CD14-positive monocyte (primary cell): Measurements from ENCODE around the gene GLS2. TPM values are rescaled to one million over a fixed set of nuclear protein-coding genes. Genes with fewer than 3 reads are reported as not detected.
A peak's percentile ranks its signal among the peaks of the same experiment; 100 is the strongest.

Experiments
- DNase-seq, 3 donors: peaks; one replicate each; pipeline ENCODE4 v3.0.0-alpha.2; 2011 to 2022
- H2AFZ ChIP-seq: 2 replicates; pipeline ENCODE4 v1.6.0; 2012; ENCODE audit warnings: mild to moderate bottlenecking, low read depth, low read length, inconsistent platforms; ENCODE audit not compliant: insufficient read depth, poor library complexity, severe bottlenecking
- H3K27ac ChIP-seq, 2 donors: 1 replicate in 1 of 2; 2 replicates in 1 of 2; pipeline ENCODE4 v1.5.1; 2012 to 2013; ENCODE audit warnings: low read length in 2 of 2, control low read depth in 1 of 2, inconsistent platforms in 1 of 2, low read depth in 1 of 2, mild to moderate bottlenecking in 1 of 2
- H3K27me3 ChIP-seq, 2 donors: one replicate each; pipeline versions ENCODE4 v1.6.0 to v1.6.1; 2011 to 2013; ENCODE audit warnings: low read length in 2 of 2; ENCODE audit not compliant: control insufficient read depth in 2 of 2, insufficient read depth in 2 of 2
- H3K36me3 ChIP-seq, 2 donors: replicated peaks in 1 of 2; 1 replicate in 1 of 2; 2 replicates in 1 of 2; pipeline versions ENCODE4 v1.5.1 to v1.6.1; 2012 to 2013; ENCODE audit warnings: low read length in 2 of 2, control low read depth in 1 of 2, inconsistent platforms in 1 of 2, mild to moderate bottlenecking in 1 of 2; ENCODE audit not compliant: insufficient read depth in 2 of 2, control insufficient read depth in 1 of 2
- H3K4me1 ChIP-seq, 2 donors: 1 replicate in 1 of 2; 2 replicates in 1 of 2; pipeline versions ENCODE4 v1.5.1 to v1.6.1; 2012 to 2013; ENCODE audit warnings: low read length in 2 of 2, control low read depth in 1 of 2, inconsistent platforms in 1 of 2, mild to moderate bottlenecking in 1 of 2, moderate library complexity in 1 of 2; ENCODE audit not compliant: insufficient read depth in 2 of 2, control insufficient read depth in 1 of 2
- H3K4me2 ChIP-seq: replicated peaks from 2 replicates; pipeline ENCODE3; 2012; ENCODE audit warnings: low read length, moderate library complexity, mild to moderate bottlenecking; ENCODE audit not compliant: poor library complexity, severe bottlenecking; ENCODE audit errors: extremely low read depth
- H3K4me3 ChIP-seq, 3 experiments: fragments of 200-600 bp in 1 of 3; sonication (generic) in 1 of 3; replicated peaks in 1 of 3; 1 replicate in 2 of 3; 2 replicates in 1 of 3; pipeline ENCODE4 v1.5.1; 2011 to 2013; ENCODE audit warnings: low read length in 3 of 3, mild to moderate bottlenecking in 3 of 3, control low read depth in 2 of 3, low read depth in 2 of 3, inconsistent platforms in 1 of 3, moderate library complexity in 1 of 3
- H3K79me2 ChIP-seq: 2 replicates; pipeline ENCODE4 v1.6.0; 2012; ENCODE audit warnings: mild to moderate bottlenecking, control low read depth, inconsistent platforms, low read length, moderate library complexity; ENCODE audit not compliant: insufficient read depth
- H3K9ac ChIP-seq: 2 replicates; pipeline ENCODE4 v1.6.0; 2017; ENCODE audit warnings: low read length, mild to moderate bottlenecking; ENCODE audit not compliant: insufficient read depth, poor library complexity, severe bottlenecking
- H3K9me3 ChIP-seq, 2 donors: replicated peaks in 1 of 2; 1 replicate in 1 of 2; 2 replicates in 1 of 2; pipeline versions ENCODE4 v1.5.1 to v1.6.1; 2012 to 2013; ENCODE audit warnings: low read length in 2 of 2, control low read depth in 1 of 2; ENCODE audit not compliant: control insufficient read depth in 1 of 2, insufficient read depth in 1 of 2
- H4K20me1 ChIP-seq: 2 replicates; pipeline ENCODE4 v1.6.0; 2012; ENCODE audit warnings: mild to moderate bottlenecking, low read length, control low read depth, moderate library complexity; ENCODE audit not compliant: insufficient read depth
- H3K27ac Mint-ChIP-seq, 7 donors: one replicate each; pipeline ENCODE4 v1.8.0; 2020; ENCODE audit warnings: mild to moderate bottlenecking in 7 of 7, mixed read lengths in 7 of 7, moderate library complexity in 6 of 7, inconsistent platforms in 2 of 7
- H3K27me3 Mint-ChIP-seq, 3 donors: one replicate each; pipeline ENCODE4 v1.8.0; 2021 to 2022; ENCODE audit warnings: low read depth in 3 of 3, mild to moderate bottlenecking in 3 of 3, mixed read lengths in 3 of 3, moderate library complexity in 3 of 3, inconsistent platforms in 1 of 3
- H3K36me3 Mint-ChIP-seq, 2 donors: one replicate each; pipeline ENCODE4 v1.8.0; 2020; ENCODE audit warnings: mixed read lengths in 2 of 2, inconsistent platforms in 1 of 2, mild to moderate bottlenecking in 1 of 2
- H3K4me1 Mint-ChIP-seq: one replicate; pipeline ENCODE4 v1.8.0; 2020; ENCODE audit warnings: mild to moderate bottlenecking, mixed read lengths
- H3K4me3 Mint-ChIP-seq, 2 donors: one replicate each; pipeline ENCODE4 v1.8.0; 2020; ENCODE audit warnings: mild to moderate bottlenecking in 2 of 2, mixed read lengths in 2 of 2, moderate library complexity in 1 of 2
- H3K9me3 Mint-ChIP-seq, 7 donors: one replicate each; pipeline ENCODE4 v1.8.0; 2020 to 2022; ENCODE audit warnings: mixed read lengths in 7 of 7, mild to moderate bottlenecking in 6 of 7, moderate library complexity in 6 of 7, inconsistent platforms in 2 of 7
- CTCF ChIP-seq: fragments of 200-600 bp; IDR thresholded peaks from one replicate; pipeline ENCODE4 v1.8.0; 2022; ENCODE audit warnings: antibody characterized with exemption, mild to moderate bottlenecking
- WGBS: methylation state at CpG from one replicate; pipeline ENCODE4 v1.1.5; 2013; ENCODE audit warnings: missing lambda C conversion rate; ENCODE audit not compliant: insufficient coverage; 5-methylcytosine and 5-hydroxymethylcytosine counted together
- intact Hi-C, 2 donors: fragments of 100-400 bp; cut with micrococcal nuclease; formaldehyde crosslinking; loops; one replicate each; pipeline versions ENCODE4 v1.15.0 to v1.15.1; 2023
- polyA plus RNA-seq, 3 donors: library from polyadenylated mRNA; depleted of rRNA in 1 of 3; unstranded in 2 of 3; stranded (reverse) in 1 of 3; fragments of 300-500 nt in 2 of 3; fragments of >200 nt in 1 of 3; fragmentation: Illumina TruSeq in 2 of 3; gene quantifications; 1 replicate in 2 of 3; 2 replicates in 1 of 3; pipeline ENCODE4 v1.2.3, GENCODE V29; 2012 to 2021

Gene GLS2
- polyA plus RNA-seq, 3 donors = 0.04 TPM; not detected in 2

DNA sequence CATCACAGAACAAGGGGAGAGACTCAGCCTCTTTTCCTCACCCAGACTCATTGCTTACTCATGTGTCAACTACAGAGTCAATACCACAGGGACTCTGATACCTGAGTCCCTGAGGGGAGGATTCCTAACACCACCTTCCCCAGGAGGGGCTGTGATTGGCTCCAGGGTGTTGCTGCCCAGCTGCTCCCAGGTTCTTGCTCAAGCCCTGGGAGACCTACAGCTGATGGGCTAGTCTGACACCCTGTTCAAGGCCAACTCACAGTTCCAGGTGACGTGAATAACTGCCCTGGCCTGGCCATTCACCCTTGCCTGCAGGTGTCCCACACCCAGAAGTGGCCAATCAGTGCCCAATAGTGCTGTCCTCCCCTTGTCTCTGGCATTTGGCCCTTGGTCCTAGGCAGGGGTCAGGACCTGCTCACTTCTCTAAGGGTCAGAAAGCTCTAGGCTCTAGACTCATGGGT lies 11.0 kb downstream of the GLS2 start:
- peaks cover 0 to 2% (median 0%) of the 10 kb centered on the region in 7 donors for H3K9me3 Mint-ChIP-seq
- H3K4me1 ChIP-seq = no peaks in the 10 kb centered on the region
- H2AFZ ChIP-seq = no peak overlapping the region
- H3K4me1 Mint-ChIP-seq = peaks cover 7% of the 10 kb centered on the region
- no peaks in the 10 kb centered on the region for H3K9me3 ChIP-seq
- no peaks in the 10 kb centered on the region for H3K79me2 ChIP-seq
- H3K4me3 ChIP-seq = no peak overlapping the region
- TF ChIP-seq CTCF = no peak
- peaks cover 0 to 1% (median 1%) of the 10 kb centered on the region in 3 donors for H3K27me3 Mint-ChIP-seq
- no peak overlapping the region for H3K4me3 Mint-ChIP-seq
- 100% methylated on average over 1 of the region's 1 CpG for WGBS
- no peak overlapping the region for H3K27ac ChIP-seq
- no peaks in the 10 kb centered on the region for H3K27me3 ChIP-seq
- no peak overlapping the region for H3K4me2 ChIP-seq
- no peaks in the 10 kb centered on the region for H4K20me1 ChIP-seq
- H3K36me3 ChIP-seq = no peaks in the 10 kb centered on the region
- intact Hi-C loops = no loop called here
- H3K27ac Mint-ChIP-seq = peak overlapping the region in 1 of 7 donors; percentile 58
- H3K9ac ChIP-seq = no peak overlapping the region
- peaks cover 4 to 18% of the 10 kb centered on the region in 2 donors for H3K36me3 Mint-ChIP-seq
- no peak for DNase-seq

DNA sequence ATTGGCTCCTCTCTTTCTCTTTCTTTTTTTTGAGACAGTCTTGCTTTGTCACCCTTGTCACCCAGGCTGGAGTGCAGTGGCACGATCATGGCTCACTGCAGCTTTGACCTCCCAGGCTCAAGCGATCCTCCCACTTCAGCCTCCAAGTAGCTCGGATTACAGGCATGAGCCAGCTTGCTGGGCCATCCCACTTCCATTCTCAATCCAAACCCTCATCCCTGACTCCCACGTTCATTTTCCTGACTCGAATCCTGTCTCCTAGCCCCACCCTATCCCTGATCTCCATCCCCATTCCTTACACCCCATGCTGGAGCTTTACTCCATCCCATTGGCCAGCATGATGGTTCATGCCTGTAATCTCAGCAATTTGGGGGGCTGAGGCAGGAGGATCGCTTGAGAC lies 11.8 kb downstream of the GLS2 start:
- no peak overlapping the region for H3K4me3 ChIP-seq
- H3K9me3 Mint-ChIP-seq = peaks cover 0 to 2% (median 0%) of the 10 kb centered on the region in 7 donors
- no peaks in the 10 kb centered on the region for H3K36me3 ChIP-seq
- H3K27ac Mint-ChIP-seq = peak overlapping the region in 3 of 7 donors; percentile 15 to 50 (median 43)
- TF ChIP-seq CTCF = no peak
- no peaks in the 10 kb centered on the region for H4K20me1 ChIP-seq
- H3K27me3 Mint-ChIP-seq = peaks cover 0 to 1% (median 1%) of the 10 kb centered on the region in 3 donors
- H3K27me3 ChIP-seq = no peaks in the 10 kb centered on the region
- no peak overlapping the region for H3K27ac ChIP-seq
- no peak overlapping the region for H3K4me3 Mint-ChIP-seq
- DNase-seq = no peak
- H3K4me1 Mint-ChIP-seq = peaks cover 8% of the 10 kb centered on the region
- H3K36me3 Mint-ChIP-seq = peaks cover 4 to 20% of the 10 kb centered on the region in 2 donors
- no peak overlapping the region for H2AFZ ChIP-seq
- intact Hi-C loops = no loop called here
- no peaks in the 10 kb centered on the region for H3K4me1 ChIP-seq
- H3K9ac ChIP-seq = no peak overlapping the region
- H3K9me3 ChIP-seq = no peaks in the 10 kb centered on the region
- H3K79me2 ChIP-seq = peaks cover 5% of the 10 kb centered on the region
- whole genome bisulfite sequencing = 100% methylated on average over 5 of the region's 6 CpGs
- H3K4me2 ChIP-seq = no peak overlapping the region
